Stimulated activated CD4-positive, alpha-beta T cell treated with anti-CD3 and anti-CD28 coated beads, Interleukin-1b, Interleukin-23, amount 100 ng/mL, for 1 hour (primary cell): ENCODE results near the gene ASCL1.

Source experiments
- DNase-seq, 2 donors: peaks; one replicate each; pipeline ENCODE4 v3.0.0-alpha.2; 2020; ENCODE audit warnings: low read depth in 2 of 2

Gene ASCL1

DNA sequence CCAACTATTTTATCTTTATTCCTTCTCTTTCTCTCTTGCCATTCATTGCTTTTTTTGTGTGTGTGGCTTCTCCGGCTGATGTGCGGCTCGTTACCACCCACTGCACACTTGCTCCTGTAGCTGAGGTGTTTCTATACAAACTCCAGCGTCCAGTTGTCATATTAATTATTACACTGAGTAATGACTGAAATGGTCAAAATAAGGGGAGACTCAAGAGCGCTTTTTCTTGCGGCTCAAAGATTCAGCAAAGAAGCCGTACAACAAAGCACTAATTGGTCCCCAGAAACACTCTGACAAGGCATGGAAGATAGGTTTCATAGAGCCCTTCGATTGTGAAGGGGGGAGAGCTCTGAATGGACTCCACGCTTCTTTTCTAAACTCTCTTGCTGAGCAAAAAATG is 5.6 kb upstream of the ASCL1 start:
- DNase-seq = no peak

DNA sequence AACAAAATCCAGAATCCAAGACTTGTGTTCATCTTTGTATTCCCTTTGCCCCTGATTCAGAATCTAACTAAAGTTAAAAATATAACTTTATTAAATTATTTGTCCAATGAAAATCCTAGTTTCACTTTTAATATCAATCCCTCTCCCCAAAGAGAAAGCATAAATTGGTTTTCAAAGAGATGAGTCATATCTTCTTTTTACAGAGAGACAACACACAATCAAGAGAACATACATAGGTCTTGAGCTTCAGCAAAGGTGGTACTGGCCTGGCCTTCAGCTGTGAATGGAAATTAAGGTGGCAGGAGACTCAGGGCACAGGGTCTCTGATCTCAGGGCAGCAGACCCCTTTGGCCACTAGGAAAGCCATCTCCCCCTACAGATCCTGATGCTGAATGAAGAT is 4.3 kb upstream of the ASCL1 start:
- DNase-seq = no peak

DNA sequence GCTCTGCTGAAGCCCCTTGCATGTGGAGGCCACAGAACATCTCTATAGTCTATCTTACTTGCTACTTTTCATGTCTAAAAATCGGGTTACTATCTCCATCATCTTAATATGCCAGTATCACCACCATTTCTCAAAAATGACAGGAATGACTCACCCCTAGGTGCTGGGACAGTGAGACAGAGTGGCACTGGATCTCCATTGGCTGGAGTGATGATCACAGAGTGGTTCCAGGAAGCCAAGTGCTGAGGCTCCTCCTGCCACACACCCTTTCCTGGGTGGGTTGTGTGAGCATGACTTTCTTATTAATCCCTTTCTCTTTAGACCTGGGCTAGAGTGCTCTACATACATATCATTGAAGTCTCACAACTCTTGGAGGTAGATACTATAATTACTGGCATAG is 3.3 kb upstream of the ASCL1 start:
- DNase-seq = no peak

DNA sequence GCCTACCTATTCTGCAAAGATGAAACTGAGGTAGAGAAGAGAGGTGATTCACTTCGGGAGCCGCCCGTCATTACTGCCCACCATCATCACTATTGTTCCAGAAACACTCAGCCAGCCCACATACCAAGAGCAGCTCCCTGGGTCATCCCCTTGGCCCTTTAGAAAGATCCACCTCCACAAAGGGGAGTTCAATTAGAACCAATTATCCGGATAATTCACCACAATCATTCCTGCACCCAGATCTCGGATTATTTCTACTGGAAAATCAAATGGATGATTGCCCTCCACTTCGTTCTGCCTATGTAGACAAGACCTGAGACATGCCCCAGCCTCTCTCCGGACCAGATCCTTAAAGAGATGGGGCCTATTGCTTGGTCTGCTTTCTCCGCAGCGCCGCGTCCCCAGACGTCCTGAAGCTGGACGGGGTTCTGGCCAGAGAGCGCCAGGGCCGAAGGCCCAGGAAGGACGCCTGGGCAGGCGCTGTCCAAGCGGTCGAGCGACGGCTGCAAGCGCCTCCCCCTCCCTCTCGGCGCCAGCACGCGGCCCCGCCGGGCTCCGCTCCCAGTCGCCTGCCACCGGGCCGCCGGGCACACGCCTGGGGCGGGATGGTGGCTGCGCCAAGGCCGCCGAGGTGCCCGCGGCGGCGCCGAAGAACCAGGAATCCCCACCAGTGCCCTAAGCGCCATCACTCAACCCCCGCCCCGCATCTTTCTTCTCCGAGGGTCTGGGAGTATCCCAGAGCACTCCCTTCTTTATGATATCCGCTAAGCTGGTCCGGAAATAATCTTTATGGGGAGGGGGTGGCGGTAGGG is 1.3 kb upstream of the ASCL1 start:
- no peak for DNase-seq

DNA sequence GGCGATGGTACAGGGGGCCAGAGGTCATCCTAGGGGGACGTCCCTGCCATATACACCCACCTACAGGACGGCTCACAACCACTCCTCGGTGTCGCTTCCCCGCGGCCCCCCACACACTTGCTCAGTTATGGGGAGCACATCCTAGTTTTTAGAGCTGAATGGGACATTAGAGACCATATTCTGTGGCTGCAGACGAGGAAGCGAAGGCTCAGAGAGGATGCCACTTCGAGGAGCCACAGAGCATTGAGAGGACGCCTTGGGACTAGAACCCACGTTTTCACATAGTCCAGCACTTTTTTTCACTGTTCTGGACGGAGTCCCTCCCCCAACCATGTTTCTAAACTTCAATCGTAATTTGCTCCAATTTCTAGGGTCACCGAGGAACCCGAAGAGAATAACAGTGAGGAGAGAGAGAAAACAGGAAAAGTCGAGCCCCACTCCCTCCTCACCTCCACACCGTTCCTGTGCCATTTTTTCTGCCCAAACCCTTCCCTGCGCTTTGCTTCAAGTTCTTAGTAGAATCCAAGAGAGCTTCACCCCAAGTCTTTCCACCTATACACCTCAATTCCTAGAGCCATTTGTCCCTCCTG is 641 bp upstream of the ASCL1 start:
- no peak for DNase-seq

DNA sequence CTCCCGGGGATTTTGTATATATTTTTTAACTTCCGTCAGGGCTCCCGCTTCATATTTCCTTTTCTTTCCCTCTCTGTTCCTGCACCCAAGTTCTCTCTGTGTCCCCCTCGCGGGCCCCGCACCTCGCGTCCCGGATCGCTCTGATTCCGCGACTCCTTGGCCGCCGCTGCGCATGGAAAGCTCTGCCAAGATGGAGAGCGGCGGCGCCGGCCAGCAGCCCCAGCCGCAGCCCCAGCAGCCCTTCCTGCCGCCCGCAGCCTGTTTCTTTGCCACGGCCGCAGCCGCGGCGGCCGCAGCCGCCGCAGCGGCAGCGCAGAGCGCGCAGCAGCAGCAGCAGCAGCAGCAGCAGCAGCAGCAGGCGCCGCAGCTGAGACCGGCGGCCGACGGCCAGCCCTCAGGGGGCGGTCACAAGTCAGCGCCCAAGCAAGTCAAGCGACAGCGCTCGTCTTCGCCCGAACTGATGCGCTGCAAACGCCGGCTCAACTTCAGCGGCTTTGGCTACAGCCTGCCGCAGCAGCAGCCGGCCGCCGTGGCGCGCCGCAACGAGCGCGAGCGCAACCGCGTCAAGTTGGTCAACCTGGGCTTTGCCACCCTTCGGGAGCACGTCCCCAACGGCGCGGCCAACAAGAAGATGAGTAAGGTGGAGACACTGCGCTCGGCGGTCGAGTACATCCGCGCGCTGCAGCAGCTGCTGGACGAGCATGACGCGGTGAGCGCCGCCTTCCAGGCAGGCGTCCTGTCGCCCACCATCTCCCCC is 777 bp downstream of the ASCL1 start:
- DNase-seq = no peak

DNA sequence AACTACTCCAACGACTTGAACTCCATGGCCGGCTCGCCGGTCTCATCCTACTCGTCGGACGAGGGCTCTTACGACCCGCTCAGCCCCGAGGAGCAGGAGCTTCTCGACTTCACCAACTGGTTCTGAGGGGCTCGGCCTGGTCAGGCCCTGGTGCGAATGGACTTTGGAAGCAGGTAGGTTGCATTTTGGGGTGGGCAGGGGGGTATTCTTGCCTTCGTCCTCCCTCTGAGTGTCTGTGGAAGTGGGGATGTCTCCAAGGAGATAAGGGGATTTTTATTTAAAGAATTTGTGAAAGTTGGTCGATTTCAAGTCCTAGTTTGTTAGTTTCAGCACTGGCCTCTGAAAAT is 1.3 kb downstream of the ASCL1 start:
- no peak for DNase-seq

DNA sequence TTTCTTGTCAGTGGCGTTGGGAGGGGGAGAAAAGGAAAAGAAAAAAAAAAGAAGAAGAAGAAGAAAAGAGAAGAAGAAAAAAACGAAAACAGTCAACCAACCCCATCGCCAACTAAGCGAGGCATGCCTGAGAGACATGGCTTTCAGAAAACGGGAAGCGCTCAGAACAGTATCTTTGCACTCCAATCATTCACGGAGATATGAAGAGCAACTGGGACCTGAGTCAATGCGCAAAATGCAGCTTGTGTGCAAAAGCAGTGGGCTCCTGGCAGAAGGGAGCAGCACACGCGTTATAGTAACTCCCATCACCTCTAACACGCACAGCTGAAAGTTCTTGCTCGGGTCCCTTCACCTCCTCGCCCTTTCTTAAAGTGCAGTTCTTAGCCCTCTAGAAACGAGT is 1.9 kb downstream of the ASCL1 start:
- no peak for DNase-seq

DNA sequence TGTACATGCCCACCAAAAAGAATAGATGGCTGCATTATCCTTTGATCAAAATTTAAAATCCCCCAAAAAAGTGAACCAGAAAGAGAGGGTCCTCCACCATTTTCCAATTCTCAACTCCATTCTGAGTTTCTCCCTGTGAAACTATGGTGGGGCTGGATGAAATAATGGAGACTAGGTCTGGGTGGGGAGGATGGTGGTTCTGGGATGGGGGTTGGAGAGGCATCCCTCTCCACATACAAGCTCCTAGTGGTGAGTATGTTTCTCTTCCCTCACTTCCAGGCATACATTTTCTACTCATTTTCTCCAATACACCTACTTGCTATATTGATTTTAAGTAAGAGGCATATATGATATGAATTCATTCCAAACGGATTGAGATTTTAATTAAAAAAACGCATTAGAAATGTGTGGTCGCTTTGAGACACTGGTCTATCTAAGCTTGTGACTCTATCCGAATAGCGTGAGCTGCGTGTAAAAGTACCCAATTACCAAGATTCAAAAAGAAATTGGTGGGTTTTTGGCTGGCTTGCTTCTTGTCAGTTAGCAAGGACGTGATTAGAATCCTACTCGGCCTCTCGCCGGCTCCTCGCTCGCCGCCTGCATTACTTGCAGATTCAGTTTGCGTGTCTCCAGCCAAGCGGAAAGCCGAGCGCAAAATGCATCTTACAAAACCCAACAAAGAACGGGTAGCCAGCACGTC is 3.4 kb downstream of the ASCL1 start:
- DNase-seq = no peak

DNA sequence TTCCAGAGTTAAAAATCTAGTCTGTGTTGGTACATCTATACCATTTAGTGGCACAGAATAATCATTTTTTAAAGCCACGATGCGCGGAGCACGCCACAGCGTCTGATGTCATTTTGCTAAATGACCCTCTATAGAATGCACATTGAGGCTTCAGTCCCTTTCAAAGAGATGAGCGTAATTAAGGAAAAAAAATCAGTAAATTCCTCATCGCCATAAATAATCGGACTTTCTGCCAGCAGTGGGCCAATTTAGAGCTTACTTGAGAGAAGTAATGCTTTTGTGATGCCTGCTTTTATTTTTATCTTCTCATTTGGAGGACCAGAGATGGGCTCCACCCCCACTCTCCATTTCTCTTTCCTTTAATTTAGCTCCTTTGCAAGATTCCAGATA is 4.0 kb downstream of the ASCL1 start:
- DNase-seq = no peak

DNA sequence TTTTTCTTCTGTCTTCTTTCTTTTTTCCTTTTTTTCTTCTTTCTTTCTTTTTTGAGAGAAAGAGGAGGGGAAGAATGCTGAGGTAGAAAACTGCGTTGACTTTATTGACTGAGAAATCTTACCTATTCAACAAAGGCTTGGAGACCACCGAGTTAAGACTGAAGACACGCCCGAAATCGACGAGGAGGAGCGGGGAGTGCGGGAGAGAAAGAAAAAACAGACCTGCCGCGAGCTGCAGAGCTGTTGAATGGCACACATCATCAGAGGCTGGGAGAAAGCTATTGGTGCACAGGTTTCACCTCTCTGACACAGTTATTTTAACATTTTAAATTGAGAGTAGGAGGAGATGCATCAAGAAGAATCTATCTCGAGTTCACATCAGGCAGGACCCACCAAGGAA is 5.1 kb downstream of the ASCL1 start:
- DNase-seq = no peak

DNA sequence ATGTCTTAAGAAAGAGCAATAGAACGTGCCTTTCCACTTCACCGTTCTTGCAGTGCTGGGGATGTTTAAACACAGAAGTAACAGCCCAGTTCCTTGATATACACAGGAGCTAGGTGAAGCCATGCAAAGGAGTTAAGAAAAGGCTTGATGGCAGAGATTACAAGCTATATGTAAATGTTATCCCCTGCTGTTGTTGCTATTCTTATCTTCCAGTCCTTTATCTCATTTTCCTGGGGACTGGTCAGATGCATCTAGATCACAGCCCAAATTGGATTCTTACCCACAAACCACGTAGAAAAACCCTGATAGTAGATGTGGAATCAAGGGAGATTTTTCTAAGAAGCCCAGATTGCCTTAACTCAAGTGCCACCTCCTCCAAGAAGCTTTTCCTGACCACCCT is 5.5 kb downstream of the ASCL1 start:
- no peak for DNase-seq

DNA sequence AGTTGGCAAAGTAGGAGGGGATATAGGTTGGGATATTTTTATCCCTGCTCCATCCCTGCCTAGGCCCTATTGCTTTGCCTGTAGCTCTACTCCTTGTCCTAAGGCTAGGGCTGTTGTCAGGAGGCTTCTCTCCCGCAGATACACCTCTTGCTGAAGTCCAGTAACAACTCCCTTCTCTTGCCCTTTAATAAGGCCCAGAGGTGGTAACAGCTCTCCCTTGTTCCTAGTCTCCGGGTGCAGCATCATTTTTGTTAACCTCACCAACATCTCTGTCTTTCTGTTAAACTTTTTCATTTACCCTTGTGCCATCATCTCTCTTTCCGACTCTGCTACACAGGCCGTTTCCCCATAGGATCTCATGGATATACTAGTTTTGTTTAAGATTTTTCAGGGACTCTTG is 6.3 kb downstream of the ASCL1 start:
- no peak for DNase-seq

DNA sequence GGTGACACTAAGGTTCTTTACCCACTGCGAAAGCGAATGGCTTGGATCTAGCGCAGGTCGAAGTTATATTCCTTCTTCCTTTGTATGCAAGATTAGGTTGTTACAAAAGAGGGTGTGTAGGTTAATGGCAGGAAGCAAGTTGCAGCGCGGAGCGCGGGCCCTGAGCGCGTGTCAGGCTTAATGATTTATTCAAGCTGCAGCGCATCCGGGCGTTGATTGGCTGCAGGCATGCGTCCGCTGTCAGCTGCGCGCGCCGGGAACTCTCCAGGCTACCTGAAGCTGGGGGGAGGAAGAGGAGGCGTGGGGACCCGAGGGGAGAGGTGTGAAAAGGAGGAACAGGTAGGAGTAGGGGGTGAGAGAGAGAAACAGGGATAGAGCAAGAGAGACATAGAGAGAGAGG is 7.4 kb downstream of the ASCL1 start:
- DNase-seq = no peak

DNA sequence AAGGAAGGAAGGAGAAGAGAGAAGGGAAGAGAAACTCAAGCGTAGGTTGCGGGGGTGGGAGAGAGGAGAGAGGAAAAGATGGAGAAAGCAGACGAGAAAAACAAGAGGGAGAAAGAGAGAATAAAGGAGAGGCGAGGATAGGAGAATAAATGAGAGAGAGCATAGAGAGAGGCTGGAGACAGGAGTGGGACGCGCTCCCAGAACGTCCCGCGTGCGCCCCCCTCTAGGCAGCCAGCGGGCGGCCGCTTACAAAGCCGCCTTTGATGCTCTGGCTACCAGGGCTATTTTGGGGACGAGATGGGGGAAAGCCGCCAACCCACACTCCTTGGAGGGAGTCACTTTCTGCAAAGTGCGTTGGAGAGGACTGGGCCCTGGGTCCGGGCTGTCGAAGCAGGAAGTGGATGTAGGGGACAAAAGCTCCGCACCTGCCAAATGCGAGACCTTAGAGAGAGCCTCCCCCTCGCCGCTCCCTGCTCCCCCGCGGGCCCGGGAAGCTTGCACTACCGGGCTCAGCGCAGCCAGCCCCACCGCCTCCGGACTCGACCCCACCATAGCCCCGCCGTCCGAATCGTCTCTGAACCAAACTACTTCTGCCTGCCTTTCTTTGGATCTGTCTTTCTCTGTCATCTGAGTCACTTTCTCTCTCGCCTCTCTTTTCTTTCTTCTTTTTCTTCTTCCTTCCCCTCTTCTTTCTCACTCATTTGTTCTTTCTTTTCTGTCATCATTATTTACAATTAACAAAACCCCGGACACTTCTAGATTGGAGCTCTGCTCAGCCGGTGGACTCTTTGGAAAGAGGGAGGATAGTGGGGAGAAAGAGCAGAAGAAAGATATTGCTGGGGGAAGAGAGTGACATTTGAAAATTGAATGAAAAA is 8.0 kb downstream of the ASCL1 start:
- no peak for DNase-seq

DNA sequence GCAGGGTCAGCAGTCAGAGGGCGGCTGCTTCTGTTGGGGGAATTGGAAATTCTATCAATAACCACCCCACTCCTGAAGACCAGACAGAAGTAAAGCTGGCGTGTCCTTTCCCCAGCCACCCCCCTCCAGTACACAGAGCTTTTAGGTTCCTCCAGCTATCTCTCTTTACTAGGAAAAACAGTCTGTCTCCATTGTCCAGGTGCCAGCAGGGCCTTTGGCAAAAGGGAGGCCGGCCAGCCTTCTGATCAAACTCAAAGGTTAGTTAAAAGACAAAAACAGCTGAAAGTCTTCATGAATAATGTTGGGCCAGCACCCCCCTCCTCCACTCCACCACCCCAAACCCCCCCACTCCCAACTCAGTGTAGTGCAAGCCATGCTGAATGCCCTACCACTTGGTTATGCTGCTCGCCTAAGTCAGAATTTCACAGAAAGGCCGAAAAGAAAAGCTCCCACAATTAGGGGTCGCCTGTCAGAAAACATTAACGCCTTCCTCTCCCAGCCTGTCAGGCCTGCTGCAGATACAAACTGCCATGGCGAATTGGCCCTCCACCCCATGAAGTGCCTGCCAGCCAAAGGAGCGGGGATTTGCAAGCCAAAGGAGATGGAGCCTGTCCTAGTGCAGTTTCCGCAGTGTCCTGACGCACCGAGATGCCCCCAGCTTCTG is 8.9 kb downstream of the ASCL1 start:
- no peak for DNase-seq

DNA sequence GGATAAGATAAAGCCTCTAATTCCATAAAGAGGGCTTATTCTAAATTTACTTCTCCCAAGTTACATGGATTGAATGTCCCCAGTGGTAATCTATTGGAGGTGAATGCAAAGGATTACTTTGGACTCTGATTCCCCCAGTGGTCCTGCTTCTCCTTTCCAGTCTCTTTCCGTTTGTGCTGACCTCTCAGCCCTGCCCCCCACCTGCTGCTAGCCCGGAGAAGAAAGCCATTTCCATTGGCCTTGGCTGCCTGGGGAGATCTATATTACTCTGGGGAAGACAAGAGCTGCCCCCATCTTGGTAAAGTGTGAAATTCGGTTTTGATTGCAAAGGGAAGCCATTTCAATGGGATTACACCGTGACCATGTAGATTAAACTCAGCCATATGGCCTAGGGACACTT is 13.3 kb downstream of the ASCL1 start:
- no peak for DNase-seq

DNA sequence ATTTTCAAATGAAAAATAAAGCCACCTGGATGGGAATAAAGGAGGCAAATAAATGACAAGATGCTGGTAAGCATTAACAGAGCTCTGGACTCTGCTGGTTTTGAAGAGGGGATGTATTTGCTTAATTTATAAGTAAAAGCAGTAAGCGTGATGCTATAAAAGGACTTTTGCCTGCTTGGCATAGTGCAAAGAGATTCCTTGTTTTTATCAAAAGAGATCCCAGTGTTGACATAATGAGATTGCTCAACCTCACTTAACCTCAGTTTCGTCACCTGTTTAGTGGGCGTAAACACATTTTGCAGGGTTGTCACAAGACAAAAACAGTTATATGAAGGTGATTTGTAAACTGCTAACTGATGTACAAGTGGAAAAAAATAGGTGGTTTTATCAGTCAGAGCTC is 13.8 kb downstream of the ASCL1 start:
- DNase-seq = no peak

DNA sequence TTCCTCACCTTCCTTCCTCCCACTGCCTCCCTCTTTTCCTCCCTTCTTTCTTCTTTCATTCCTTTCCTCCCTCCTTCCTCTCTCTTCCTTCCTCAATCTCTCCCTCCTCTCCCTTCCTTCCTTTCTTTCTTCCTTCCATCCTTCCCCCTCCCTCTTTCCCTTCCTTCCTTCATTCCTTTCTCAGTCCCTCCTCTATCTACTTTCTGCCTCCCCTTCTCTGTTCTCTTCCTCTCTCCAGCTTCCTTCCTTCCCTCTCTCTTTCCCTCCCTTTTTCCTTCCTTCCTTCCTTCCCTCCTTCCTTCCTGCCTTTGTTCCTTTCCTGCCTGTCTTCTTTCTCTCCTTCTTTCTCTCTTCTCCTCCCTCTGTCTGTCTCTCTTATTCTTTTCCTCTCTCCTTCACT is 16.1 kb downstream of the ASCL1 start:
- no peak for DNase-seq

DNA sequence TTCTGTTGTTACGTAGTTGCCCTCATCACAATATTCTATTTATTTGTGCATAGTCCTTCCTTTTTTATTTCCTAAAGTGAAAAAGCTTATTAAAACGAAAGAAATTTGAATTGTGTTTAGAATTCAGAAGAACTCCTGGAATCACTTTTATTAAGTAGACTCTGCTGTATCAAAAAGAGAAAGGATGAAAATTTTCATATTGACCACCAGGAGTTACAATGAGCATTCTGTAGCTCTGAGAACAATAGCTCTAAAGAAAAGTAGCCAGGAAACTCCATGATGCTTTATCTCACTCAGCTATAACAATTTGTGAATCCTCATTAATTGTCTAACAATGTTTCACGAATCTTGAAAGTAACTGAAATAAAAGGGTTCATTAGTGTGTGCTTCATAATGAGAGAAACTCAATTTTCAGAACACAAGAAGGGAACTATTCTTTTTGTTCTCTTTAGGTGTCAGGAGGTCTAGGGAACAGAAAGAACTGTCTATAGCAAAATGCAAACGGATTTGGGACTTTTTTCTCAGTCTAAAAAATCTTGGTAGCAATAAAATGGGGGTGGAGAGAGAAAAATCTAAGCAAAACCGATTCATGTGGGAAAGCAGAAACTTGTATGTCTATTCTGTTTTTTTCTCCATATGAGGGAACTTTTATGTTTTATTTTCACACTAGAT is 19.3 kb downstream of the ASCL1 start:
- no peak for DNase-seq
